Measurements from ENCODE around the gene C11orf68. TPM values are rescaled to one million over a fixed set of nuclear protein-coding genes. Genes with fewer than 3 reads are reported as not detected.

Gene C11orf68
- total RNA-seq, 6 donors from 2014 or later: 11.5 to 42.4 (median 24.3) TPM

DNA sequence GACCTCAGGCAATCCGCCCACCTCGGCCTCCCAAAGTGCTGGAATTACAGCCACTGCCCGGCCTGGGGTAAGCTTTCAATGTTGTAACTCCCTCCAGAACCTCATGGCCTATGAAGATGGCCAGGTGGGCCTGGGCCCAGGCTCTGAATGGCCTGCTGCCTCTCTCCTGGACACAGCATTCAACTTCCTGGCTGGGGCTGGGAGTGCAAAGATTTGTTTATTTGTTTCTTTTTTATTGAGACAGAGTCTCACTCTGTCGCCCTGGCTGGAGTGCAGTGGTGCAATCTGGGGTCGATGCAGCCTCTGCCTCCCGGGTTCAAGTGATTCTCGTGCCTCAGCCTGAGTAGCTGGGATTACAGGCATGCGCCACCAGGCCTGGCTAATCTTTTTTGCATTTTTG, 25.9 kb upstream of the C11orf68 start:
- Histone ChIP-seq H3K9me3 (no peaks in the 10 kb centered on the region), H3K36me3 (no peaks in the 10 kb centered on the region), H3K4me3 (no peak overlapping the region), H3K4me1 (no peaks in the 10 kb centered on the region), H3K27ac (no peak overlapping the region), H3K27me3 (no peaks in the 10 kb centered on the region)
- TF ChIP-seq CTCF (IDR thresholded peaks at IDR 0.05) (no peak), POLR2A (IDR thresholded peaks at IDR 0.05) (no peak), EP300 (IDR thresholded peaks at IDR 0.05) (no peak), POLR2AphosphoS5 (IDR thresholded peaks at IDR 0.05) (no peak)
- WGBS, 2 donors: 83 to 85% methylated on average over 5 to 8 of the region's 8 CpGs
- ATAC-seq (ENCODE audit: low FRiP score in 2 of 2): no peak
- DNase-seq: no peak

DNA sequence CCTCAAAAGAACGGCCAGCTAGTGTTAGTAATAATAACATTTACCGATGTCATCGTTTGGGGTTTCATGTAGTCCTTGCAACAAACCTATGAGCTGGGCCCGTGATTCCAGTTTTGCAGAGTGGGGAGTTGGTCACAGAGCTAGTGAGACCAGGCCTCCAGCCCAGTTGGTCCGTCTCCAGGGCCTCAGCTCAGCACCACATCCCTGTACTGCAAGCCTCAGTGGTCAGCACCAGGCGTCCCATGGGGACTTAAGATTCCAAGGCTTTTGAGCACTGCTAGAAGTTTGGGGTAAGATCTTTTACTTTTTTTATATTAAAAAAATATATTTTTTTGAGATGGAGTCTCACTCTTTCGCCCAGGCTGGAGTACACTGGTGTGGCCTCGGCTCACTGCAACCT, 25.3 kb upstream of the C11orf68 start:
- Histone ChIP-seq H3K36me3 (no peaks in the 10 kb centered on the region), H3K27ac (no peak overlapping the region), H3K4me1 (no peaks in the 10 kb centered on the region), H3K4me3 (no peak overlapping the region), H3K27me3 (no peaks in the 10 kb centered on the region), H3K9me3 (no peaks in the 10 kb centered on the region)
- WGBS, 2 donors: 93 to 95% methylated on average over 8 of the region's 8 CpGs
- ATAC-seq (ENCODE audit: low FRiP score in 2 of 2) (no peak), DNase-seq (no peak)
- no peak for TF ChIP-seq EP300 (IDR thresholded peaks at IDR 0.05)
- no peak for TF ChIP-seq POLR2AphosphoS5 (IDR thresholded peaks at IDR 0.05)
- no peak for TF ChIP-seq CTCF (IDR thresholded peaks at IDR 0.05)
- no peak for TF ChIP-seq POLR2A (IDR thresholded peaks at IDR 0.05)

DNA sequence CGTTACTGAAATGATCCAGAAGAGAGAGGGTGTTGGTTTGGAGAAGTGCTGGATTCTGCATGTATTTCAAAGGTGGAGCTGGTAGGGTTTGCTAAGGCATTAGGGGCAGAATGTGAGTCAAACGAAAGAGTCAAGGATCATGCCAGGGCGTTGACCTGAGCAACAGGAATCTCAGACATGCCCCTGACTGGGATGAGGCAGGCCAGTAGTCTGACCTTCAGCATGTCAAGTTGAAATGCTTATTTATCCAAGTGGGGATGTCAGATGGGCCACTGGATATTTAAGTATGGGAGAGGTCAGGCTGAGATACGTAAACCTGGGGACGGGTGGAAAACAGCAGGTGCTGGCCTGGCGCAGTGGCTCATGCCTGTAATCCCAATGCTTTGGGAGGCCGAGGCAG, 23.7 kb upstream of the C11orf68 start:
- no peak for DNase-seq
- Histone ChIP-seq H3K27ac (no peak overlapping the region), H3K9me3 (no peaks in the 10 kb centered on the region), H3K4me3 (no peak overlapping the region), H3K4me1 (no peaks in the 10 kb centered on the region), H3K27me3 (no peaks in the 10 kb centered on the region), H3K36me3 (no peaks in the 10 kb centered on the region)
- WGBS, 2 donors: 78 to 81% methylated on average over 7 of the region's 7 CpGs
- TF ChIP-seq EP300 (IDR thresholded peaks at IDR 0.05): no peak
- ATAC-seq (ENCODE audit: low FRiP score in 2 of 2): no peak

DNA sequence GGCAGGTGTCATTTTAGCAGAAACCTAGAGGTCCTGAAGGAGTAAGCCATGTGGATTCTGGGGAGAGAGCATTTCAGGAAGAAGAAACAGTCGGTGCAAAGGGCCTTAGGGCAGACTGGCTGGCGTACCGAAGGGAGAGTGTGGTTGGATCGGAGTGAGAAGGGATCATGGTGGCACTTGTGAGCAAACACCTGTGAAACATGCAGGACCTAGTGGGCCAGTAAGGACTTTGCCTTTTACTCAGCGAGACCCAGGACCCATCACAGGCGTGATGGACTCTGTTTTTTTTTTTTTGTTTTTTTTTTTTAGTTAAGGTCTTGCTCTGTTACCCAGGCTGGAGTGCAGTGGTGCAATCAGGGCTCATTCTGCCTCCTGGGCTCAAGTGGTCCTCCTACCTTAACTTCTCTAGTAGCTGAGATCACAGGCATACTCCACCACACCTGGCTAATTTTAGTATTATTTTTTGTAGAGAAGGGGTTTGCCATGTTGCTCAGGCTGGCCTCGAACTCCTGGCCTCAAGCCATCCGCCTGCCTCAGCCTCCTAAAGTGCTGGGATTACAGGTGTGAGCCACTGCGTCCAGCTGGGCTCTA, 23.0 kb upstream of the C11orf68 start:
- peak overlapping the region in 2 of 4 donors; percentile 41 to 67 for H3K27ac ChIP-seq
- no peak for DNase-seq
- H3K4me1 ChIP-seq: no peaks in the 10 kb centered on the region
- H3K36me3 ChIP-seq: no peaks in the 10 kb centered on the region
- peak in 1 of 2 donors; percentile 6 for ATAC-seq (ENCODE audit: low FRiP score in 2 of 2)
- no peaks in the 10 kb centered on the region for H3K27me3 ChIP-seq
- H3K4me3 ChIP-seq: no peak overlapping the region
- WGBS, 2 donors: 65 to 70% methylated on average over 9 of the region's 9 CpGs
- no peaks in the 10 kb centered on the region for H3K9me3 ChIP-seq
- no peak for TF ChIP-seq POLR2AphosphoS5 (IDR thresholded peaks at IDR 0.05)

GRCh38 chr11:65937766-65938165, 18.9 kb upstream of the C11orf68 start:
- Histone ChIP-seq H3K27ac (no peak overlapping the region), H3K4me1 (no peaks in the 10 kb centered on the region), H3K36me3 (no peaks in the 10 kb centered on the region), H3K4me3 (no peak overlapping the region), H3K27me3 (no peaks in the 10 kb centered on the region), H3K9me3 (no peaks in the 10 kb centered on the region)
- no peak for ATAC-seq (ENCODE audit: low FRiP score in 2 of 2)
- TF ChIP-seq CTCF (IDR thresholded peaks at IDR 0.05) (no peak), POLR2A (IDR thresholded peaks at IDR 0.05) (no peak), EP300 (IDR thresholded peaks at IDR 0.05) (no peak), POLR2AphosphoS5 (IDR thresholded peaks at IDR 0.05) (no peak)
- WGBS, 2 donors: 57 to 75% methylated on average over 4 of the region's 4 CpGs
- DNase-seq: no peak

DNA sequence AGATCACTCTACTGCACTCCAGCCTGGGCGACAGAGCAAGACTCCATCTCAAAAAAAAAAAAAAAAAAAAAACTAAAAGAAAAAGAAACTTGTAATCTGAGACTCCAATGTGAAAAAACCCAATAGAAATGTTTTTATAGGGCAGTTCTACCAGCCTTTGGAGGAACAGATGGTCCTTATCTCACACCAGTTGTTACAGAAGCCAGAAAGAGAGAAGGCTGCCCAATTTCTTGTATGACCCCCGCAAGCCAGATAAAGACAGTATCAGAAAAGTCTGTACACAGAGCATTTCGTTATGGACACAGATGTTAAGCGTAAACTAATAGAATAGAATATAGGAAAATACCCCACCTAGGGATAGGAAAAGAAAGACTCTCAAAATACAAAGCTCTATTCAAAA, 15.2 kb upstream of the C11orf68 start:
- H3K36me3 ChIP-seq: no peaks in the 10 kb centered on the region

More for the DNA sequence above, 15.2 kb upstream of the C11orf68 start:
- Histone ChIP-seq H3K9me3 (no peaks in the 10 kb centered on the region), H3K27ac (no peak overlapping the region), H3K27me3 (no peaks in the 10 kb centered on the region), H3K4me1 (no peaks in the 10 kb centered on the region), H3K4me3 (no peak overlapping the region)
- DNase-seq (no peak), ATAC-seq (ENCODE audit: low FRiP score in 2 of 2) (no peak)
- TF ChIP-seq CTCF (IDR thresholded peaks at IDR 0.05) (no peak), EP300 (IDR thresholded peaks at IDR 0.05) (no peak), POLR2A (IDR thresholded peaks at IDR 0.05) (no peak), POLR2AphosphoS5 (IDR thresholded peaks at IDR 0.05) (no peak)
- 65 to 69% methylated on average over 4 of the region's 4 CpGs for WGBS, 2 donors

Data from upper lobe of left lung (tissue), 6 donors.